Measurements from ENCODE around the gene APOBEC4. TPM values are rescaled to one million over a fixed set of nuclear protein-coding genes. Genes with fewer than 3 reads are reported as not detected.

The APOBEC4 gene, protein sequence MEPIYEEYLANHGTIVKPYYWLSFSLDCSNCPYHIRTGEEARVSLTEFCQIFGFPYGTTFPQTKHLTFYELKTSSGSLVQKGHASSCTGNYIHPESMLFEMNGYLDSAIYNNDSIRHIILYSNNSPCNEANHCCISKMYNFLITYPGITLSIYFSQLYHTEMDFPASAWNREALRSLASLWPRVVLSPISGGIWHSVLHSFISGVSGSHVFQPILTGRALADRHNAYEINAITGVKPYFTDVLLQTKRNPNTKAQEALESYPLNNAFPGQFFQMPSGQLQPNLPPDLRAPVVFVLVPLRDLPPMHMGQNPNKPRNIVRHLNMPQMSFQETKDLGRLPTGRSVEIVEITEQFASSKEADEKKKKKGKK
- total RNA-seq (2022) (not detected in 2 replicates), Bru-seq, nascent RNA (percentile 11 among the genes with signal in this experiment), BruChase-seq, experiment 1, labeled RNA remaining after a 6-hour chase (not detected), BruChase-seq, experiment 2, labeled RNA remaining after a 2-hour chase (not detected)
- long read RNA-seq, result 0 reads

- Mint-ChIP-seq H3K4me3 (ENCODE audit: unreplicated experiment) (no peak within 1 kb of the TSS), H3K27me3 (ENCODE audit: insufficient read depth, unreplicated experiment) (no peaks in the 10 kb centered on the region), H3K36me3 (ENCODE audit: insufficient read depth, unreplicated experiment) (no peaks in the 10 kb centered on the region), H3K9me3 (ENCODE audit: unreplicated experiment) (no peaks in the 10 kb centered on the region), H3K27ac (ENCODE audit: low read depth, unreplicated experiment) (no peak within 1 kb of the TSS), H3K4me1 (ENCODE audit: insufficient read depth, unreplicated experiment) (peaks cover 19% of the 10 kb centered on the region)
- TF ChIP-seq CTCF (IDR thresholded peaks at IDR 0.05; ENCODE audit: unreplicated experiment), result no peak
- intact Hi-C loops (cut with micrococcal nuclease), result no loop called here
- CTCF ChIA-PET, result interaction anchor here (0.8 to 6.2 kb wide), 6 partner anchors 13 to 279 kb away, joined by 3 to 225 read pairs (median 5); no protein-coding TSS in a partner anchor
- no TSS peak for BruUV-seq (replicated peaks)
- POLR2A ChIA-PET, result interaction anchor here (0.6 to 3.9 kb wide), 5 partner anchors 17 to 1239 kb away, joined by 3 to 36 read pairs (median 3); partner anchors contain the start of gene ARPC5
- peak; percentile 31 for DNase-seq (ENCODE audit: unreplicated experiment)
These were observed at the start of gene APOBEC4 for GRCh38 chr1:183652547-183653461. APOBEC4 (minus strand) TSS chr1:183653316; CDS start chr1:183648781, 4,535 bp downstream.

DNA sequence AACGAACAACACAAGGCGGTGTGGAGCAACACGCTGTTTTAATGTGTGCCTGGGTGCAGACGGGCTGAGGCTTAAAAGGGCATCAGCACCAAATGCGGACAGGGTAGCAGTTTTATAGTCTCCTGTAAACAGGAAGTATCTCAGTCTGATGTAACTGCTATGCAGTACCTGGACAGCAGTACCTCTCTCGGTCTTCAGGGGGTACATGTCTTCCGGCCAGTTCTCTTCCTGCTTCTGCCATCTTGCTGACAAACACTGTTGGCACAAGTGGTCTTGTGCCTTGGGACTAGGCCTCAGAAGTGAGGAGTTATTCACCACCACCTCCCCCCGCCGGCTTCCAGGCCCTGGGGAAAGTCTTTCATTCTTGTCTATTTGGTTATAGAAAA lies 49.7 kb upstream of the APOBEC4 start:
- no peak overlapping the region for H3K4me3 Mint-ChIP-seq (ENCODE audit: unreplicated experiment)
- no peak for TF ChIP-seq CTCF (IDR thresholded peaks at IDR 0.05; ENCODE audit: unreplicated experiment)
- intact Hi-C loops (cut with micrococcal nuclease), result no loop called here
- H3K27me3 Mint-ChIP-seq (ENCODE audit: insufficient read depth, unreplicated experiment), result no peaks in the 10 kb centered on the region
- CTCF ChIA-PET, result interaction anchor here (1.2 to 3.0 kb wide), 2 partner anchors 11 to 18 kb away, joined by 3 to 14 read pairs; no protein-coding TSS in a partner anchor
- DNase-seq (ENCODE audit: unreplicated experiment), result no peak
- H3K9me3 Mint-ChIP-seq (ENCODE audit: unreplicated experiment), result no peaks in the 10 kb centered on the region
- H3K36me3 Mint-ChIP-seq (ENCODE audit: insufficient read depth, unreplicated experiment), result peaks cover 5% of the 10 kb centered on the region
- no peak overlapping the region for H3K27ac Mint-ChIP-seq (ENCODE audit: low read depth, unreplicated experiment)
- H3K4me1 Mint-ChIP-seq (ENCODE audit: insufficient read depth, unreplicated experiment), result peaks cover 14% of the 10 kb centered on the region
- POLR2A ChIA-PET, result no interaction called here
- BruUV-seq (replicated peaks), result no TSS peak

DNA sequence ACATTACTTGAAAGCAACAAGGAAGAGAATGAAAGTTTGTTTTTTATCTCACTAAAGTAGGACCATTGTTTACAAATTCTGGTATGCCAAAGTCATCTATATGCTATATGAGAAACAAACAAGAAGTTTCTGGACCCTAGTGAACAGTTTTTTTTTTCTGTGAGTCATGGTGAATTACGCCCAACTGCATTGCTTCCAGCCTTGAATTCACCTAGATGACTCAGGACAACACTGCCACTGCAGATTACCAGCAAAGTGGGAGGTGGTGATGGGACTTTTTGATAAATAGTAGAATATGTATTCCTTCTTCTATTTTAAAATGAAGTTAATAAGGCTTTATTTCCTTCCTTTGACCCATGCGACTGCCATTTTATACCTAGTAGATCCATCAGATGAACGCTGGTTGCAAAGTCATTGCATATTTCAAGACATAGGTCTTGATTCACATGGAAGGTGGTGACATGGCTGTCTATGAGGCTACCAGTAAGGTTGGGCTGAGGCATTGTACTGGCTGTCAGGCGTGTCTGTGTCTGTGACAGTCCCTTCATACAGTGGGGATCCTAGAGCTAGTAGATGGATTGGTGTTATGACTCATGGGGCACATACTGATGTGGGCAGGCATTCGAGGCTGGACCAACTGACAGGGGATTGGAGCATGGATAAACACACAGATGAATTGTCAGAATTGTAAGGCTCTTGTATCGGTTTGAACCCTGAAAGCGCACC lies 49.1 kb upstream of the APOBEC4 start:
- peaks cover 5% of the 10 kb centered on the region for H3K36me3 Mint-ChIP-seq (ENCODE audit: insufficient read depth, unreplicated experiment)
- CTCF ChIA-PET, result interaction anchor here (0.8 to 3.0 kb wide), 2 partner anchors 17 to 47 kb away, joined by 3 to 14 read pairs; no protein-coding TSS in a partner anchor
- no peak overlapping the region for H3K27ac Mint-ChIP-seq (ENCODE audit: low read depth, unreplicated experiment)
- POLR2A ChIA-PET, result interaction anchor here (0.6 to 1.0 kb wide), 5 partner anchors 18 to 1001 kb away, joined by 3 to 7 read pairs (median 3); no protein-coding TSS in a partner anchor
- TF ChIP-seq CTCF (IDR thresholded peaks at IDR 0.05; ENCODE audit: unreplicated experiment), result no peak
- peaks cover 14% of the 10 kb centered on the region for H3K4me1 Mint-ChIP-seq (ENCODE audit: insufficient read depth, unreplicated experiment)
- no peaks in the 10 kb centered on the region for H3K9me3 Mint-ChIP-seq (ENCODE audit: unreplicated experiment)
- no peak overlapping the region for H3K4me3 Mint-ChIP-seq (ENCODE audit: unreplicated experiment)
- no TSS peak for BruUV-seq (replicated peaks)
- peak; percentile 72 for DNase-seq (ENCODE audit: unreplicated experiment)
- no peaks in the 10 kb centered on the region for H3K27me3 Mint-ChIP-seq (ENCODE audit: insufficient read depth, unreplicated experiment)
- intact Hi-C loops (cut with micrococcal nuclease), result no loop called here
